Vagina (tissue), 2 donors: ENCODE data around the gene HES4.

Experiments
- POLR2A ChIP-seq, 2 donors: fragments of 450-650 bp; IDR thresholded peaks; one replicate each; pipeline ENCODE4 v1.6.1; 2017; ENCODE audit warnings: antibody characterized with exemption in 2 of 2, mild to moderate bottlenecking in 2 of 2, moderate library complexity in 2 of 2
- POLR2AphosphoS5 ChIP-seq, 2 donors: sonication (generic); formaldehyde crosslinking; IDR thresholded peaks; one replicate each; pipeline ENCODE4 v1.9.0; 2017; ENCODE audit warnings: antibody characterized with exemption in 2 of 2, mild to moderate bottlenecking in 2 of 2, low read depth in 1 of 2; ENCODE audit not compliant: insufficient read depth in 1 of 2
- TF ChIP-seq, protein P1 (sequence below), 3 experiments: fragments of 450-650 bp in 2 of 3; fragments of 200-600 bp in 1 of 3; sonication (generic) in 1 of 3; IDR thresholded peaks; one replicate each; pipeline ENCODE4 v1.5.1; 2017 to 2019; ENCODE audit warnings: antibody characterized with exemption in 3 of 3, mild to moderate bottlenecking in 2 of 3, moderate library complexity in 2 of 3

DNA sequence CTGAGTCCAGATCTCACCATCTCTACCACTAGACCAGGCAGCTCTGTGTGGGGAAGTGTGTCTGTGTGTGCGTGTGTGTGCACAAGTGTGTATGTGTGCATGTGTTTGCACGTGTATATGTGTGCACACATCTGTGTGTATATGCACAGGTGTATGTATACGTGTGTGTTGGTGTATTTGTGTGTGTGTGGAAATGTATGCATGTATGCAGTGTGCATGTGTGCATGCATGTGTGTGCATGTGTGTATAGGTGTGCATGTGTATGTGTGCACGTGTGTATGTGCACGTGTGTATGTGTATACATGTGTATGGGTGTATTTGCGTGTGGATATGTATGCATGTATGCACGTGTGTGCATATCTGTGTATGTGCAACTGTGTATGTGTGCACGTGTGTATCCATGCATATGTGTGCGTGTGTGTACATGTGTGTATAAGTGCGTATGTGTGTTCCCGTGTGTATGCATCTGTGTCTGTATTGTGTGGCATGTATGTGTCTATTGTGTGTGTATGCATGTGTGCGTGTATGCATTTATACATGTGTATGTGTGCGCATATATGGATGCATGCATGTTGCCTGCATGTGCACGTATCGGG, 30.5 kb downstream of the HES4 start:
- TF ChIP-seq POLR2AphosphoS5 (IDR thresholded peaks at IDR 0.05; ENCODE audit: insufficient read depth in 1 of 2, low read depth in 1 of 2) (no peak), POLR2A (IDR thresholded peaks at IDR 0.05) (no peak)
- TF ChIP-seq, protein P1, sequence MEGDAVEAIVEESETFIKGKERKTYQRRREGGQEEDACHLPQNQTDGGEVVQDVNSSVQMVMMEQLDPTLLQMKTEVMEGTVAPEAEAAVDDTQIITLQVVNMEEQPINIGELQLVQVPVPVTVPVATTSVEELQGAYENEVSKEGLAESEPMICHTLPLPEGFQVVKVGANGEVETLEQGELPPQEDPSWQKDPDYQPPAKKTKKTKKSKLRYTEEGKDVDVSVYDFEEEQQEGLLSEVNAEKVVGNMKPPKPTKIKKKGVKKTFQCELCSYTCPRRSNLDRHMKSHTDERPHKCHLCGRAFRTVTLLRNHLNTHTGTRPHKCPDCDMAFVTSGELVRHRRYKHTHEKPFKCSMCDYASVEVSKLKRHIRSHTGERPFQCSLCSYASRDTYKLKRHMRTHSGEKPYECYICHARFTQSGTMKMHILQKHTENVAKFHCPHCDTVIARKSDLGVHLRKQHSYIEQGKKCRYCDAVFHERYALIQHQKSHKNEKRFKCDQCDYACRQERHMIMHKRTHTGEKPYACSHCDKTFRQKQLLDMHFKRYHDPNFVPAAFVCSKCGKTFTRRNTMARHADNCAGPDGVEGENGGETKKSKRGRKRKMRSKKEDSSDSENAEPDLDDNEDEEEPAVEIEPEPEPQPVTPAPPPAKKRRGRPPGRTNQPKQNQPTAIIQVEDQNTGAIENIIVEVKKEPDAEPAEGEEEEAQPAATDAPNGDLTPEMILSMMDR (IDR thresholded peaks at IDR 0.05): no peak
